HEK293 (cell line): ENCODE results near the gene PSEN1.
"Not testable (repeated sequence)": the region's sequence is repeated elsewhere in the genome, so short reads cannot be mapped to it uniquely, and the experiment has no call there.

Experiments used
- CTCF ChIA-PET: fragments of 350-600 bp; formaldehyde crosslinking; extraction: SDS; loops from one replicate; lab custom pipeline; 2021; ENCODE audit warnings: antibody characterized with exemption; lab: Yijun Ruan, JAX
- POLR2A ChIA-PET: fragments of 300-600 bp; formaldehyde crosslinking; extraction: SDS; loops from one replicate; lab custom pipeline; 2020; ENCODE audit warnings: antibody characterized with exemption, inconsistent platforms; lab: Yijun Ruan, JAX
- H3K27ac ChIP-seq: fragments of 200-500 bp; sonication (Bioruptor generic); 2 replicates; pipeline ENCODE4 v1.5.1; 2014; ENCODE audit warnings: low read depth, low read length, control low read depth, inconsistent platforms; ENCODE audit errors: extremely low read depth
- H3K36me3 ChIP-seq, 2 experiments: fragments of 200-500 bp in 1 of 2; sonication (Bioruptor generic) in 1 of 2; 1 replicate in 1 of 2; 2 replicates in 1 of 2; pipeline ENCODE4 v1.5.1; 2014 to 2017; ENCODE audit warnings: inconsistent platforms in 2 of 2, low read length in 2 of 2; ENCODE audit not compliant: control insufficient read depth in 2 of 2, insufficient read depth in 1 of 2
- H3K4me1 ChIP-seq: fragments of 200-500 bp; sonication (Bioruptor generic); 2 replicates; pipeline ENCODE4 v1.5.1; 2014; ENCODE audit warnings: mild to moderate bottlenecking, low read length, inconsistent platforms; ENCODE audit not compliant: control insufficient read depth, insufficient read depth
- H3K4me3 ChIP-seq: 2 replicates; pipeline ENCODE4 v1.5.1; 2011; ENCODE audit warnings: low read depth, mild to moderate bottlenecking, control low read depth, low read length, moderate library complexity
- H3K9me3 ChIP-seq: fragments of 200-500 bp; sonication (Bioruptor generic); 2 replicates; pipeline ENCODE4 v1.5.1; 2014; ENCODE audit warnings: low read depth, low read length, inconsistent platforms; ENCODE audit not compliant: control insufficient read depth, insufficient read depth
- BCL11B ChIP-seq: fragments of 450-650 bp; formaldehyde crosslinking; IDR thresholded peaks from 2 replicates; pipeline ENCODE4 v1.5.1; 2016; ENCODE audit warnings: low read depth, missing biosample characterization, missing genetic modification characterization
- EGR2 ChIP-seq: fragments of 450-650 bp; formaldehyde crosslinking; IDR thresholded peaks from 2 replicates; pipeline ENCODE4 v1.5.1; 2016; ENCODE audit warnings: low read depth, missing biosample characterization, missing genetic modification characterization
- GLIS1 ChIP-seq: fragments of 450-650 bp; formaldehyde crosslinking; IDR thresholded peaks from 2 replicates; pipeline ENCODE4 v1.5.1; 2016; ENCODE audit warnings: missing biosample characterization, missing genetic modification characterization
- HOXD13 ChIP-seq: sonication (generic); formaldehyde crosslinking; IDR thresholded peaks from 2 replicates; pipeline ENCODE4 v1.8.0; 2022; ENCODE audit warnings: missing genetic modification reagents, borderline replicate concordance
- MEIS1 ChIP-seq: sonication (generic); formaldehyde crosslinking; IDR thresholded peaks from 2 replicates; pipeline ENCODE4 v1.8.1; 2022; ENCODE audit warnings: missing genetic modification reagents, mild to moderate bottlenecking, borderline replicate concordance
- MZF1 ChIP-seq: fragments of 450-650 bp; formaldehyde crosslinking; IDR thresholded peaks from 2 replicates; pipeline ENCODE4 v1.5.1; 2017; ENCODE audit warnings: missing biosample characterization, missing genetic modification characterization, borderline replicate concordance
- PBX3 ChIP-seq: sonication (generic); formaldehyde crosslinking; IDR thresholded peaks from 2 replicates; pipeline ENCODE4 v1.8.1; 2022; ENCODE audit warnings: mild to moderate bottlenecking, moderate library complexity, missing genetic modification reagents
- SP3 ChIP-seq: fragments of 450-650 bp; formaldehyde crosslinking; IDR thresholded peaks from 2 replicates; pipeline ENCODE4 v1.5.1; 2016; ENCODE audit warnings: missing biosample characterization, missing genetic modification characterization
- TRIM28 ChIP-seq: IDR thresholded peaks from 2 replicates; pipeline ENCODE4 v1.6.1; 2011; ENCODE audit warnings: low read length, control low read depth, borderline replicate concordance
- YY1 ChIP-seq: fragments of 450-650 bp; formaldehyde crosslinking; IDR thresholded peaks from 2 replicates; pipeline ENCODE4 v1.5.1; 2018; ENCODE audit warnings: missing biosample characterization, missing genetic modification characterization
- ZNF133 ChIP-seq: fragments of 450-650 bp; formaldehyde crosslinking; IDR thresholded peaks from 2 replicates; pipeline ENCODE4 v1.5.1; 2016; ENCODE audit warnings: missing biosample characterization, missing genetic modification characterization
- ZNF202 ChIP-seq: fragments of 450-650 bp; formaldehyde crosslinking; IDR thresholded peaks from 2 replicates; pipeline ENCODE4 v1.5.1; 2016; ENCODE audit warnings: missing biosample characterization, missing genetic modification characterization, borderline replicate concordance
- ZNF24 ChIP-seq: fragments of 450-650 bp; formaldehyde crosslinking; IDR thresholded peaks from 2 replicates; pipeline ENCODE4 v1.5.1; 2016; ENCODE audit warnings: missing biosample characterization, missing genetic modification characterization
- ZNF292 ChIP-seq: fragments of 450-650 bp; formaldehyde crosslinking; IDR thresholded peaks from 2 replicates; pipeline ENCODE4 v1.5.1; 2016; ENCODE audit warnings: low read depth, missing biosample characterization, missing genetic modification characterization, borderline replicate concordance
- ZNF426 ChIP-seq: fragments of 450-650 bp; formaldehyde crosslinking; IDR thresholded peaks from 2 replicates; pipeline ENCODE4 v1.5.1; 2017; ENCODE audit warnings: missing biosample characterization, missing genetic modification characterization, mild to moderate bottlenecking, inconsistent platforms, moderate library complexity
- ZNF433 ChIP-seq: fragments of 450-650 bp; formaldehyde crosslinking; IDR thresholded peaks from 2 replicates; pipeline ENCODE4 v1.5.1; 2016; ENCODE audit warnings: missing biosample characterization, missing genetic modification characterization, low read depth
- ZNF501 ChIP-seq: fragments of 450-650 bp; formaldehyde crosslinking; IDR thresholded peaks from 2 replicates; pipeline ENCODE4 v1.5.1; 2016; ENCODE audit warnings: missing biosample characterization, missing genetic modification characterization
- ZNF521 ChIP-seq: fragments of 450-650 bp; formaldehyde crosslinking; IDR thresholded peaks from 2 replicates; pipeline ENCODE4 v1.5.1; 2017; ENCODE audit warnings: missing biosample characterization, mild to moderate bottlenecking, missing genetic modification characterization
- ZNF664 ChIP-seq: fragments of 450-650 bp; formaldehyde crosslinking; IDR thresholded peaks from 2 replicates; pipeline ENCODE4 v1.5.1; 2016; ENCODE audit warnings: missing biosample characterization, missing genetic modification characterization
- ZNF837 ChIP-seq: fragments of 450-650 bp; formaldehyde crosslinking; IDR thresholded peaks from 2 replicates; pipeline ENCODE4 v1.5.1; 2016; ENCODE audit warnings: missing biosample characterization, missing genetic modification characterization
- ZNF843 ChIP-seq: fragments of 450-650 bp; formaldehyde crosslinking; IDR thresholded peaks from 2 replicates; pipeline ENCODE4 v1.5.1; 2016; ENCODE audit warnings: missing biosample characterization, missing genetic modification characterization
- TF ChIP-seq, protein P1 (sequence below): fragments of 450-650 bp; formaldehyde crosslinking; optimal IDR thresholded peaks from 2 replicates; pipeline ENCODE3; 2016; ENCODE audit warnings: missing biosample characterization, mild to moderate bottlenecking, missing genetic modification characterization
- TF ChIP-seq, protein P2 (sequence below): fragments of 450-650 bp; formaldehyde crosslinking; IDR thresholded peaks from 2 replicates; pipeline ENCODE4 v1.5.1; 2016; ENCODE audit warnings: missing biosample characterization, missing genetic modification characterization

Gene PSEN1

GRCh38 chr14:73176685-73177084 lies 40.4 kb downstream of the PSEN1 start:
- peaks cover 42 to 60% of the 10 kb centered on the region in 2 experiments for H3K36me3 ChIP-seq
- ChIA-PET POLR2A (interaction anchor here (0.6 kb wide), 1 partner anchor 61 kb away, joined by 3 read pairs; no protein-coding TSS in a partner anchor), CTCF (no interaction called here)
- no peaks in the 10 kb centered on the region for H3K4me1 ChIP-seq
- H3K27ac ChIP-seq: no peak overlapping the region
- H3K9me3 ChIP-seq: no peaks in the 10 kb centered on the region
- no peak for TF ChIP-seq TRIM28
- no peak for TF ChIP-seq ZNF202 (tag by site-specific recombination)
- TF ChIP-seq ZNF426 (tag by site-specific recombination): no peak
- TF ChIP-seq HOXD13 (CRISPR knock-in tag): no peak
- no peak for TF ChIP-seq BCL11B (tag by site-specific recombination)
- no peak overlapping the region for H3K4me3 ChIP-seq

- TF ChIP-seq, protein P1, sequence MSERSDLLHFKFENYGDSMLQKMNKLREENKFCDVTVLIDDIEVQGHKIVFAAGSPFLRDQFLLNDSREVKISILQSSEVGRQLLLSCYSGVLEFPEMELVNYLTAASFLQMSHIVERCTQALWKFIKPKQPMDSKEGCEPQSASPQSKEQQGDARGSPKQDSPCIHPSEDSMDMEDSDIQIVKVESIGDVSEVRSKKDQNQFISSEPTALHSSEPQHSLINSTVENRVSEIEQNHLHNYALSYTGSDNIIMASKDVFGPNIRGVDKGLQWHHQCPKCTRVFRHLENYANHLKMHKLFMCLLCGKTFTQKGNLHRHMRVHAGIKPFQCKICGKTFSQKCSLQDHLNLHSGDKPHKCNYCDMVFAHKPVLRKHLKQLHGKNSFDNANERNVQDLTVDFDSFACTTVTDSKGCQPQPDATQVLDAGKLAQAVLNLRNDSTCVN (tag by site-specific recombination): no peak
- TF ChIP-seq ZNF133 (tag by site-specific recombination): no peak
- TF ChIP-seq MZF1: no peak
- no peak for TF ChIP-seq MEIS1 (CRISPR knock-in tag)
- no peak for TF ChIP-seq YY1 (tag by site-specific recombination)
- TF ChIP-seq, protein P2, sequence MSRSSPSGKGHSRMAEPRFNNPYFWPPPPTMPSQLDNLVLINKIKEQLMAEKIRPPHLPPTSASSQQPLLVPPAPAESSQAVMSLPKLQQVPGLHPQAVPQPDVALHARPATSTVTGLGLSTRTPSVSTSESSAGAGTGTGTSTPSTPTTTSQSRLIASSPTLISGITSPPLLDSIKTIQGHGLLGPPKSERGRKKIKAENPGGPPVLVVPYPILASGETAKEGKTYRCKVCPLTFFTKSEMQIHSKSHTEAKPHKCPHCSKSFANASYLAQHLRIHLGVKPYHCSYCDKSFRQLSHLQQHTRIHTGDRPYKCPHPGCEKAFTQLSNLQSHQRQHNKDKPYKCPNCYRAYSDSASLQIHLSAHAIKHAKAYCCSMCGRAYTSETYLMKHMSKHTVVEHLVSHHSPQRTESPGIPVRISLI (tag by site-specific recombination): no peak
- TF ChIP-seq ZNF521 (tag by site-specific recombination): no peak
- TF ChIP-seq PBX3: no peak
- TF ChIP-seq EGR2 (tag by site-specific recombination): no peak
- no peak for TF ChIP-seq GLIS1 (tag by site-specific recombination)
- no peak for TF ChIP-seq SP3 (tag by site-specific recombination)
- no peak for TF ChIP-seq ZNF426 (tag by site-specific recombination)
- no peak for TF ChIP-seq ZNF837 (tag by site-specific recombination)
- TF ChIP-seq ZNF843 (tag by site-specific recombination): no peak
- no peak for TF ChIP-seq ZNF24 (tag by site-specific recombination)
- TF ChIP-seq ZNF501 (tag by site-specific recombination): no peak
- no peak for TF ChIP-seq ZNF664 (tag by site-specific recombination)
- TF ChIP-seq ZNF433: no peak
- TF ChIP-seq ZNF292: no peak
- ChIA-PET CTCF (no interaction called here), POLR2A (no interaction called here)
- no peak overlapping the region for H3K27ac ChIP-seq
- H3K36me3 ChIP-seq: peaks cover 23 to 31% of the 10 kb centered on the region in 2 experiments
- H3K4me1 ChIP-seq: no peaks in the 10 kb centered on the region
- no peaks in the 10 kb centered on the region for H3K9me3 ChIP-seq
- H3K4me3 ChIP-seq: no peak overlapping the region
Measured at GRCh38 chr14:73180385-73180805, 44.1 kb downstream of the PSEN1 start.

DNA sequence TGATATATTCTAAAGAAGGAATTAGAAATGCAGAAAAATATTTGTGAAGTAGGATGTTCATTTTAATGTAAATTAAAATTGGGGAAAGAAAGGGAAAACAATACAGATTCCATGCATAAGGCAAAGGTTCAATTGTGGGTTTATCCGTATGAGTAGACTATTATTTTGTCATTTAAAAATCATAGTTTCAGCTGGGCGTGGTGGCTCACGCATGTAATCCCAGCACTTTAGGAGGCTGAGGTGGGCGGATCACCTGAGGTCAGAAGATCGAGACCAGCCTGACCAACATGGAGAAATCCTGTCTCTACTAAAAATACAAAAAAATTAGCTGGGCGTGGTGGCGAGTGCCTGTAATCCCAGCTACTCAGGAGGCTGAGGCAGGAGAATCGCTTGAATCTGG lies 44.7 kb downstream of the PSEN1 start:
- H3K9me3 ChIP-seq, H3K4me3 ChIP-seq, H3K4me1 ChIP-seq, H3K27ac ChIP-seq, POLR2A ChIA-PET: not testable (repeated sequence)
- CTCF ChIA-PET: interaction anchor here (0.6 kb wide), 1 partner anchor 573 kb away, joined by 3 read pairs; no protein-coding TSS in a partner anchor
- peaks cover 20 to 27% of the 10 kb centered on the region in 2 experiments; a peak in 2 of 3 replicates for H3K36me3 ChIP-seq
